OCI-LY1 (cell line): ENCODE results near the gene RNASE8.

Source experiments
- H2AFZ ChIP-seq: fragments of 200-600 bp; sonication (generic), shearing (Covaris generic); 2 replicates; pipeline ENCODE4 v1.6.0; 2014; ENCODE audit warnings: antibody characterized with exemption, mild to moderate bottlenecking, low read length
- H3F3A ChIP-seq: fragments of 200-600 bp; sonication (generic), shearing (Covaris generic); 2 replicates; pipeline ENCODE4 v1.6.0; 2014; ENCODE audit warnings: mild to moderate bottlenecking, antibody characterized with exemption, low read length, moderate library complexity; ENCODE audit not compliant: insufficient read depth
- H3K27ac ChIP-seq: fragments of 200-600 bp; sonication (generic); 2 replicates; pipeline ENCODE4 v1.5.1; 2014; ENCODE audit warnings: low read length, mixed run types, mild to moderate bottlenecking, low read depth; ENCODE audit not compliant: poor library complexity, severe bottlenecking
- H3K27me3 ChIP-seq: fragments of 200-600 bp; sonication (generic); 2 replicates; pipeline ENCODE4 v1.6.0; 2014; ENCODE audit warnings: antibody characterized with exemption, mild to moderate bottlenecking, low read length, moderate library complexity; ENCODE audit not compliant: insufficient read depth
- H3K36me3 ChIP-seq: fragments of 200-600 bp; sonication (generic); 2 replicates; pipeline ENCODE4 v1.6.1; 2014; ENCODE audit warnings: mild to moderate bottlenecking, antibody characterized with exemption, low read length, moderate library complexity, mixed read lengths; ENCODE audit not compliant: insufficient read depth
- H3K4me1 ChIP-seq: fragments of 200-600 bp; sonication (generic); 2 replicates; pipeline ENCODE4 v1.5.1; 2014; ENCODE audit warnings: mild to moderate bottlenecking, low read length, moderate library complexity; ENCODE audit not compliant: insufficient read depth, severe bottlenecking
- H3K4me2 ChIP-seq: fragments of 200-600 bp; sonication (generic), shearing (Covaris generic); 2 replicates; pipeline ENCODE4 v1.6.1; 2014; ENCODE audit warnings: low read length
- H3K4me3 ChIP-seq: fragments of 200-600 bp; sonication (generic); 2 replicates; pipeline ENCODE4 v1.5.1; 2014; ENCODE audit warnings: low read length, low read depth, mild to moderate bottlenecking, mixed read lengths; ENCODE audit not compliant: poor library complexity, severe bottlenecking
- H3K79me2 ChIP-seq: fragments of 200-600 bp; shearing (Covaris generic); 2 replicates; pipeline ENCODE4 v1.6.1; 2016; ENCODE audit warnings: mixed run types, low read length, mixed read lengths; ENCODE audit not compliant: insufficient read depth
- H3K9ac ChIP-seq: fragments of 200-600 bp; sonication (generic), shearing (Covaris generic); 2 replicates; pipeline ENCODE4 v1.6.1; 2014; ENCODE audit warnings: mild to moderate bottlenecking, low read length, mixed read lengths
- H3K9me2 ChIP-seq: fragments of 200-600 bp; sonication (generic), shearing (Covaris generic); 2 replicates; pipeline ENCODE4 v1.6.1; 2014; ENCODE audit warnings: low read depth, mild to moderate bottlenecking, low read length, mixed read lengths
- H3K9me3 ChIP-seq: fragments of 200-600 bp; shearing (Covaris generic); 2 replicates; pipeline ENCODE4 v1.6.1; 2014; ENCODE audit warnings: low read length, mixed read lengths
- H4K20me1 ChIP-seq: fragments of 200-600 bp; sonication (generic), shearing (Covaris generic); 2 replicates; pipeline ENCODE4 v1.6.0; 2016; ENCODE audit warnings: mild to moderate bottlenecking, low read length; ENCODE audit not compliant: insufficient read depth
- CTCF ChIP-seq: fragments of 200-600 bp; sonication (generic), shearing (Covaris generic); IDR thresholded peaks from 2 replicates; pipeline ENCODE4 v1.5.1; 2017; ENCODE audit warnings: mild to moderate bottlenecking, antibody characterized with exemption, low read length, moderate library complexity, mixed read lengths
- EZH2 ChIP-seq: fragments of 200-600 bp; sonication (generic), shearing (Covaris generic); IDR thresholded peaks from 2 replicates; pipeline ENCODE4 v1.8.0; 2017; ENCODE audit warnings: borderline replicate concordance, mixed run types, mild to moderate bottlenecking, antibody characterized with exemption, low read length, moderate library complexity, mixed read lengths

RNASE8 gene

GRCh38 chr14:21078726-21079125, 21.1 kb downstream of the RNASE8 start:
- Histone ChIP-seq H2AFZ (no peak overlapping the region), H3K36me3 (no peaks in the 10 kb centered on the region), H3K27ac (no peak overlapping the region), H3K27me3 (peaks cover 9% of the 10 kb centered on the region; the same call in 1 of the 2 replicates), H4K20me1 (no peaks in the 10 kb centered on the region), H3K4me1 (no peaks in the 10 kb centered on the region), H3K4me3 (no peak overlapping the region), H3K9ac (no peak overlapping the region), H3K9me3 (no peaks in the 10 kb centered on the region), H3F3A (no peaks in the 10 kb centered on the region), H3K9me2 (no peaks in the 10 kb centered on the region), H3K79me2 (no peaks in the 10 kb centered on the region), H3K4me2 (no peak overlapping the region)
- TF ChIP-seq CTCF: no peak
- TF ChIP-seq EZH2: no peak

- Histone ChIP-seq H3K27me3 (peaks cover 9% of the 10 kb centered on the region; the same call in 1 of the 2 replicates), H3K9ac (no peak overlapping the region), H3K79me2 (no peaks in the 10 kb centered on the region), H3F3A (no peaks in the 10 kb centered on the region), H3K9me3 (no peaks in the 10 kb centered on the region), H3K4me3 (no peak overlapping the region), H3K9me2 (no peaks in the 10 kb centered on the region), H2AFZ (no peak overlapping the region), H3K27ac (no peak overlapping the region), H3K4me1 (no peaks in the 10 kb centered on the region), H3K4me2 (no peak overlapping the region), H4K20me1 (no peaks in the 10 kb centered on the region), H3K36me3 (no peaks in the 10 kb centered on the region)
- TF ChIP-seq CTCF (no peak), EZH2 (no peak)
These were observed 24.0 kb downstream of the RNASE8 start for GRCh38 chr14:21081521-21082142.

GRCh38 chr14:21083565-21084325, 26.1 kb downstream of the RNASE8 start:
- H3K36me3 ChIP-seq: no peaks in the 10 kb centered on the region
- peaks cover 9% of the 10 kb centered on the region; the same call in 1 of the 2 replicates for H3K27me3 ChIP-seq
- H3K9me2 ChIP-seq: no peaks in the 10 kb centered on the region
- H3K79me2 ChIP-seq: no peaks in the 10 kb centered on the region
- no peak overlapping the region for H2AFZ ChIP-seq
- TF ChIP-seq EZH2: no peak
- TF ChIP-seq CTCF: no peak
- no peak overlapping the region for H3K4me2 ChIP-seq
- no peaks in the 10 kb centered on the region for H3K4me1 ChIP-seq
- no peaks in the 10 kb centered on the region for H3F3A ChIP-seq
- no peak overlapping the region for H3K4me3 ChIP-seq
- no peak overlapping the region for H3K27ac ChIP-seq
- no peaks in the 10 kb centered on the region for H3K9me3 ChIP-seq
- H4K20me1 ChIP-seq: no peaks in the 10 kb centered on the region
- H3K9ac ChIP-seq: no peak overlapping the region
